Endothelial cell of umbilical vein (primary cell): Measurements from ENCODE around the gene PKN2. TPM values are rescaled to one million over a fixed set of nuclear protein-coding genes. Genes with fewer than 3 reads are reported as not detected.

Source experiments
- BruUV-seq: library from RNA; stranded (reverse); fragments of 400-500 nt; replicated peaks from 2 replicates; lab custom pipeline; 2021; lab: Mats Ljungman, UMichigan
- CTCF ChIA-PET: fragments of 300-600, 350-600 bp; sonication (Branson Sonifier 250); formaldehyde crosslinking; loops from one replicate; lab custom pipeline; 2021; ENCODE audit warnings: antibody characterized with exemption, inconsistent platforms; lab: Charles Lee
- POLR2A ChIA-PET: fragments of 300-600, 350-600 bp; sonication (Branson Sonifier 250); formaldehyde crosslinking; loops from one replicate; lab custom pipeline; 2021; ENCODE audit warnings: antibody characterized with exemption, inconsistent platforms; lab: Charles Lee
- DNase-seq: peaks from one replicate; pipeline ENCODE4 v3.0.0-alpha.2; 2011; ENCODE audit warnings: low read depth, low spot score
- FAIRE-seq: peaks from 2 replicates; lab custom pipeline; 2011; peaks lifted over from hg19 to GRCh38; lab: Jason Lieb, UNC
- H2AFZ ChIP-seq: 2 replicates; pipeline ENCODE4 v1.6.0; 2012; ENCODE audit warnings: low read depth, low read length, control low read depth, inconsistent platforms
- H3K27ac ChIP-seq: 2 replicates; pipeline ENCODE4 v1.5.1; 2011; ENCODE audit warnings: low read depth, mild to moderate bottlenecking, control low read depth, low read length, moderate library complexity; ENCODE audit not compliant: insufficient read depth
- H3K27me3 ChIP-seq, 2 experiments: 2 replicates each; pipeline versions ENCODE4 v1.6.0 to v1.6.1; 2011; ENCODE audit warnings: low read length in 2 of 2, mixed read lengths in 1 of 2; ENCODE audit not compliant: control insufficient read depth in 2 of 2, insufficient read depth in 2 of 2
- H3K36me3 ChIP-seq, 2 experiments: 2 replicates in 1 of 2; 3 replicates in 1 of 2; pipeline ENCODE4 v1.5.1; 2011; ENCODE audit warnings: low read length in 2 of 2, mild to moderate bottlenecking in 1 of 2, moderate library complexity in 1 of 2; ENCODE audit not compliant: control insufficient read depth in 2 of 2, insufficient read depth in 2 of 2; ENCODE audit errors: extremely low read depth in 1 of 2
- H3K4me1 ChIP-seq: 3 replicates; pipeline ENCODE4 v1.5.1; 2011; ENCODE audit warnings: mild to moderate bottlenecking, low read length; ENCODE audit not compliant: control insufficient read depth, insufficient read depth; ENCODE audit errors: extremely low read depth
- H3K4me2 ChIP-seq: 2 replicates; pipeline ENCODE4 v1.6.1; 2011; ENCODE audit warnings: low read length, control low read depth, mixed read lengths; ENCODE audit not compliant: insufficient read depth
- H3K4me3 ChIP-seq, 3 experiments: fragments of 200-600 bp in 1 of 3; sonication (generic), shearing (Covaris generic) in 1 of 3; replicated peaks in 1 of 3; 2 replicates each; pipeline ENCODE4 v1.5.1; 2011 to 2016; ENCODE audit warnings: control low read depth in 3 of 3, low read length in 3 of 3, mild to moderate bottlenecking in 2 of 3, inconsistent platforms in 1 of 3, low read depth in 1 of 3, moderate library complexity in 1 of 3; ENCODE audit not compliant: insufficient read depth in 1 of 3
- H3K79me2 ChIP-seq: 2 replicates; pipeline ENCODE4 v1.6.0; 2012; ENCODE audit warnings: low read length, inconsistent platforms; ENCODE audit not compliant: control insufficient read depth, insufficient read depth
- H3K9ac ChIP-seq: replicated peaks from 2 replicates; pipeline ENCODE3; 2011; ENCODE audit warnings: low read length, control low read depth; ENCODE audit not compliant: insufficient read depth; ENCODE audit errors: extremely low read depth
- H3K9me1 ChIP-seq: replicated peaks from 3 replicates; pipeline ENCODE4 v1.6.0; 2011; ENCODE audit warnings: mild to moderate bottlenecking, low read length; ENCODE audit not compliant: control insufficient read depth, insufficient read depth; ENCODE audit errors: extremely low read depth
- H3K9me3 ChIP-seq: replicated peaks from 2 replicates; pipeline ENCODE4 v1.5.1; 2012; ENCODE audit warnings: low read length, inconsistent platforms; ENCODE audit not compliant: control insufficient read depth, insufficient read depth
- H4K20me1 ChIP-seq: replicated peaks from 2 replicates; pipeline ENCODE3; 2011; ENCODE audit warnings: mild to moderate bottlenecking, low read length; ENCODE audit not compliant: control insufficient read depth, insufficient read depth; ENCODE audit errors: extremely low read depth
- CTCF ChIP-seq, 2 donors: IDR thresholded peaks; 1 replicate in 1 of 2; 2 replicates in 1 of 2; pipeline ENCODE4 v1.5.1; 2011; ENCODE audit warnings: low read length in 2 of 2, mild to moderate bottlenecking in 2 of 2, moderate library complexity in 2 of 2, control low read depth in 1 of 2, inconsistent platforms in 1 of 2, low read depth in 1 of 2; ENCODE audit not compliant: insufficient read depth in 1 of 2; ENCODE audit errors: extremely low read depth in 1 of 2
- EZH2 ChIP-seq: IDR thresholded peaks from 2 replicates; pipeline ENCODE4 v1.6.1; 2012; ENCODE audit warnings: borderline replicate concordance, low read depth, mild to moderate bottlenecking, moderate library complexity, low read length, inconsistent platforms; ENCODE audit not compliant: severe bottlenecking
- FOS ChIP-seq: IDR thresholded peaks from 2 replicates; pipeline ENCODE4 v1.6.1; 2011; ENCODE audit warnings: mild to moderate bottlenecking, low read length, moderate library complexity, borderline replicate concordance; ENCODE audit not compliant: insufficient read depth
- GATA2 ChIP-seq: IDR thresholded peaks from 2 replicates; pipeline ENCODE4 v1.7.0; 2011; ENCODE audit warnings: low read depth, mild to moderate bottlenecking, moderate library complexity, mixed read lengths, low read length; ENCODE audit not compliant: insufficient read length, insufficient read depth
- JUN ChIP-seq: IDR thresholded peaks from 2 replicates; pipeline ENCODE4 v1.6.1; 2011; ENCODE audit warnings: borderline replicate concordance, low read depth; ENCODE audit not compliant: insufficient read length, insufficient read depth
- MAX ChIP-seq: IDR thresholded peaks from 2 replicates; pipeline ENCODE4 v1.6.1; 2011; ENCODE audit not compliant: insufficient read depth, insufficient read length
- MYC ChIP-seq: IDR thresholded peaks from one replicate; pipeline ENCODE4 v1.6.1; 2011; ENCODE audit warnings: mild to moderate bottlenecking, low read depth, low read length
- POLR2A ChIP-seq: IDR thresholded peaks from 2 replicates; pipeline ENCODE4 v1.6.1; 2012; ENCODE audit warnings: low read depth, mild to moderate bottlenecking, control low read depth, low read length
- POLR2AphosphoS5 ChIP-seq: IDR thresholded peaks from 2 replicates; pipeline ENCODE4 v1.6.1; 2012; ENCODE audit warnings: low read depth, mild to moderate bottlenecking, control low read depth, low read length, moderate library complexity; ENCODE audit not compliant: insufficient read depth
- dilution Hi-C: fragments of 300-500 bp; cut with MboI; formaldehyde crosslinking; loops from one replicate; pipeline ENCODE4 v1.15.0; 2019; ENCODE audit warnings: low sequenced_read_pairs; ENCODE audit not compliant: extremely low pct_ligation_motif_present
- intact Hi-C: fragments of 100-400 bp; cut with micrococcal nuclease; formaldehyde crosslinking; loops from one replicate; pipeline ENCODE4 v1.10.0; 2022
- polyA plus RNA-seq, 4 experiments: library from polyadenylated mRNA; depleted of rRNA in 3 of 4; stranded (reverse) in 3 of 4; unstranded in 1 of 4; fragments of >200 nt; gene quantifications; 2 replicates each; pipeline versions ENCODE4 v1.2.1 to v1.2.3, GENCODE V29; 2011 to 2012; ENCODE audit warnings: missing spikeins in 1 of 4
- total RNA-seq: library from RNA; stranded (reverse); gene quantifications from 2 replicates; pipeline ENCODE4 v1.2.3, GENCODE V29; 2021

Gene PKN2
- total and polyA plus RNA-seq, 2 donors (not counting 3 experiments of a cell fraction or from before 2014, with no cell fraction given), result 11.5 to 47.3 TPM

GRCh38 chr1:88695781-88696180, 11.7 kb downstream of the PKN2 start:
- Histone ChIP-seq H3K9me1 (no peaks in the 10 kb centered on the region), H3K36me3 (no peaks in the 10 kb centered on the region), H3K9ac (no peak overlapping the region), H3K27ac (no peak overlapping the region), H3K4me3 (no peak overlapping the region), H3K9me3 (no peaks in the 10 kb centered on the region), H3K4me2 (no peak overlapping the region), H4K20me1 (peaks cover 2% of the 10 kb centered on the region), H3K79me2 (peaks cover 83% of the 10 kb centered on the region), H3K4me1 (peaks cover 31% of the 10 kb centered on the region), H2AFZ (no peak overlapping the region), H3K27me3 (no peaks in the 10 kb centered on the region)
- no peak for FAIRE-seq
- BruUV-seq, result no TSS peak
- dilution Hi-C loops (no loop called here), intact Hi-C loops (no loop called here)
- no peak for TF ChIP-seq GATA2
- no peak for TF ChIP-seq MYC
- no peak for TF ChIP-seq EZH2
- TF ChIP-seq POLR2AphosphoS5, result no peak
- TF ChIP-seq CTCF (IDR thresholded peaks at IDR 0.05; ENCODE audit: extremely low read depth in 1 of 2, insufficient read depth in 1 of 2, low read depth in 1 of 2, low read length in 2 of 2), result no peak
- ChIA-PET CTCF (no interaction called here), POLR2A (no interaction called here)
- DNase-seq, result no peak

GRCh38 chr1:88697503-88697902, 13.4 kb downstream of the PKN2 start:
- Histone ChIP-seq H3K27ac (peak overlapping the region; percentile 54), H3K79me2 (peaks cover 82% of the 10 kb centered on the region), H4K20me1 (peaks cover 2% of the 10 kb centered on the region), H3K36me3 (no peaks in the 10 kb centered on the region), H2AFZ (no peak overlapping the region), H3K9me1 (no peaks in the 10 kb centered on the region), H3K27me3 (no peaks in the 10 kb centered on the region), H3K4me2 (peak overlapping the region; percentile 66), H3K9me3 (no peaks in the 10 kb centered on the region), H3K9ac (peak overlapping the region; percentile 31), H3K4me1 (peaks cover 38% of the 10 kb centered on the region), H3K4me3 (no peak overlapping the region)
- POLR2A ChIA-PET, result interaction anchor here (1.8 kb wide), 1 partner anchor 13 kb away, joined by 5 read pairs; the partner anchor contains the start of gene PKN2
- CTCF ChIA-PET, result interaction anchor here (0.9 to 2.3 kb wide), 4 partner anchors 9 to 42 kb away, joined by 3 to 21 read pairs (median 5); partner anchors contain the start of gene PKN2
- TF ChIP-seq CTCF (IDR thresholded peaks at IDR 0.05; ENCODE audit: extremely low read depth in 1 of 2, insufficient read depth in 1 of 2, low read depth in 1 of 2, low read length in 2 of 2) (no peak), FOS (no peak), EZH2 (no peak), MAX (no peak), POLR2AphosphoS5 (no peak), MYC (no peak), POLR2A (no peak), JUN (no peak), GATA2 (no peak)
- BruUV-seq, result no TSS peak
- DNase-seq, result no peak
- dilution Hi-C loops, result no loop called here
- intact Hi-C loops, result no loop called here
- peak; percentile 38 for FAIRE-seq
